SK-N-SH treated with all-trans-retinoic acid at 6 μM for 48 hours (cell line): Measurements from ENCODE around the gene TTLL4.

Source experiments
- ARNTL ChIP-seq: fragments of 450-650 bp; formaldehyde crosslinking; IDR thresholded peaks from 2 replicates; pipeline ENCODE4 v1.5.0; 2020; ENCODE audit warnings: low read depth, mild to moderate bottlenecking, moderate library complexity, borderline replicate concordance
- BACH2 ChIP-seq: fragments of 250-450 bp; sonication (Bioruptor Pico); IDR thresholded peaks from 2 replicates; pipeline ENCODE4 v1.9.0; 2021; ENCODE audit warnings: mild to moderate bottlenecking, borderline replicate concordance
- ISL1 ChIP-seq: fragments of 250-450 bp; sonication (Bioruptor Pico); IDR thresholded peaks from 2 replicates; pipeline ENCODE4 v2.1.2; 2022; ENCODE audit warnings: mild to moderate bottlenecking, moderate library complexity
- OSR1 ChIP-seq: fragments of 250-450 bp; sonication (Bioruptor Pico); IDR thresholded peaks from 2 replicates; pipeline ENCODE4 v1.8.0; 2022; ENCODE audit warnings: moderate library complexity, mild to moderate bottlenecking, inconsistent platforms
- POU6F1 ChIP-seq: fragments of 250-450 bp; sonication (Bioruptor Pico); IDR thresholded peaks from 2 replicates; pipeline ENCODE4 v1.8.0; 2021; ENCODE audit warnings: low read depth, mild to moderate bottlenecking, moderate library complexity, borderline replicate concordance
- RARB ChIP-seq: fragments of 250-450 bp; sonication (Bioruptor Pico); IDR thresholded peaks from 2 replicates; pipeline ENCODE4 v1.8.0; 2021; ENCODE audit warnings: mild to moderate bottlenecking, moderate library complexity
- SNAI2 ChIP-seq: fragments of 250-450 bp; sonication (Bioruptor Pico); IDR thresholded peaks from 2 replicates; pipeline ENCODE4 v1.5.0; 2020; ENCODE audit warnings: mild to moderate bottlenecking, moderate library complexity
- TOX ChIP-seq: fragments of 250-450 bp; sonication (Bioruptor Pico); IDR thresholded peaks from 2 replicates; pipeline ENCODE4 v1.8.0; 2021; ENCODE audit warnings: mild to moderate bottlenecking, moderate library complexity, borderline replicate concordance
- ZFP3 ChIP-seq: fragments of 250-450 bp; sonication (Bioruptor Pico); IDR thresholded peaks from 2 replicates; pipeline ENCODE4 v1.5.0; 2020; ENCODE audit warnings: mild to moderate bottlenecking, moderate library complexity
- ZFP30 ChIP-seq: fragments of 450-650 bp; formaldehyde crosslinking; IDR thresholded peaks from 2 replicates; pipeline ENCODE4 v1.5.0; 2022; ENCODE audit warnings: mild to moderate bottlenecking, moderate library complexity
- ZNF70 ChIP-seq: fragments of 450-650 bp; formaldehyde crosslinking; IDR thresholded peaks from 2 replicates; pipeline ENCODE4 v1.5.0; 2020; ENCODE audit warnings: mild to moderate bottlenecking, moderate library complexity
- TF ChIP-seq, protein P1 (sequence below): fragments of 250-450 bp; sonication (Bioruptor Pico); IDR thresholded peaks from 2 replicates; pipeline ENCODE4 v1.8.0; 2020; ENCODE audit warnings: mild to moderate bottlenecking, moderate library complexity, borderline replicate concordance
- TF ChIP-seq, protein P2 (sequence below): fragments of 250-450 bp; sonication (Bioruptor Pico); IDR thresholded peaks from 2 replicates; pipeline ENCODE4 v1.5.0; 2020; ENCODE audit warnings: mild to moderate bottlenecking, moderate library complexity

- TF ChIP-seq OSR1 (CRISPR knock-in tag) (no peak), ZFP3 (peak; percentile 81), POU6F1 (CRISPR knock-in tag) (no peak), ZNF70 (CRISPR knock-in tag) (no peak), BACH2 (CRISPR knock-in tag) (no peak), TOX (no peak), ARNTL (CRISPR knock-in tag) (no peak), ISL1 (CRISPR knock-in tag) (no peak), SNAI2 (no peak), ZFP30 (CRISPR knock-in tag) (no peak), RARB (CRISPR knock-in tag) (no peak)
- TF ChIP-seq, protein P1, sequence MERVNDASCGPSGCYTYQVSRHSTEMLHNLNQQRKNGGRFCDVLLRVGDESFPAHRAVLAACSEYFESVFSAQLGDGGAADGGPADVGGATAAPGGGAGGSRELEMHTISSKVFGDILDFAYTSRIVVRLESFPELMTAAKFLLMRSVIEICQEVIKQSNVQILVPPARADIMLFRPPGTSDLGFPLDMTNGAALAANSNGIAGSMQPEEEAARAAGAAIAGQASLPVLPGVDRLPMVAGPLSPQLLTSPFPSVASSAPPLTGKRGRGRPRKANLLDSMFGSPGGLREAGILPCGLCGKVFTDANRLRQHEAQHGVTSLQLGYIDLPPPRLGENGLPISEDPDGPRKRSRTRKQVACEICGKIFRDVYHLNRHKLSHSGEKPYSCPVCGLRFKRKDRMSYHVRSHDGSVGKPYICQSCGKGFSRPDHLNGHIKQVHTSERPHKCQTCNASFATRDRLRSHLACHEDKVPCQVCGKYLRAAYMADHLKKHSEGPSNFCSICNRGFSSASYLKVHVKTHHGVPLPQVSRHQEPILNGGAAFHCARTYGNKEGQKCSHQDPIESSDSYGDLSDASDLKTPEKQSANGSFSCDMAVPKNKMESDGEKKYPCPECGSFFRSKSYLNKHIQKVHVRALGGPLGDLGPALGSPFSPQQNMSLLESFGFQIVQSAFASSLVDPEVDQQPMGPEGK (CRISPR knock-in tag): no peak
- TF ChIP-seq, protein P2, sequence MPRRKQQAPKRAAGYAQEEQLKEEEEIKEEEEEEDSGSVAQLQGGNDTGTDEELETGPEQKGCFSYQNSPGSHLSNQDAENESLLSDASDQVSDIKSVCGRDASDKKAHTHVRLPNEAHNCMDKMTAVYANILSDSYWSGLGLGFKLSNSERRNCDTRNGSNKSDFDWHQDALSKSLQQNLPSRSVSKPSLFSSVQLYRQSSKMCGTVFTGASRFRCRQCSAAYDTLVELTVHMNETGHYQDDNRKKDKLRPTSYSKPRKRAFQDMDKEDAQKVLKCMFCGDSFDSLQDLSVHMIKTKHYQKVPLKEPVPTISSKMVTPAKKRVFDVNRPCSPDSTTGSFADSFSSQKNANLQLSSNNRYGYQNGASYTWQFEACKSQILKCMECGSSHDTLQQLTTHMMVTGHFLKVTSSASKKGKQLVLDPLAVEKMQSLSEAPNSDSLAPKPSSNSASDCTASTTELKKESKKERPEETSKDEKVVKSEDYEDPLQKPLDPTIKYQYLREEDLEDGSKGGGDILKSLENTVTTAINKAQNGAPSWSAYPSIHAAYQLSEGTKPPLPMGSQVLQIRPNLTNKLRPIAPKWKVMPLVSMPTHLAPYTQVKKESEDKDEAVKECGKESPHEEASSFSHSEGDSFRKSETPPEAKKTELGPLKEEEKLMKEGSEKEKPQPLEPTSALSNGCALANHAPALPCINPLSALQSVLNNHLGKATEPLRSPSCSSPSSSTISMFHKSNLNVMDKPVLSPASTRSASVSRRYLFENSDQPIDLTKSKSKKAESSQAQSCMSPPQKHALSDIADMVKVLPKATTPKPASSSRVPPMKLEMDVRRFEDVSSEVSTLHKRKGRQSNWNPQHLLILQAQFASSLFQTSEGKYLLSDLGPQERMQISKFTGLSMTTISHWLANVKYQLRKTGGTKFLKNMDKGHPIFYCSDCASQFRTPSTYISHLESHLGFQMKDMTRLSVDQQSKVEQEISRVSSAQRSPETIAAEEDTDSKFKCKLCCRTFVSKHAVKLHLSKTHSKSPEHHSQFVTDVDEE (CRISPR knock-in tag): no peak
Observed at GRCh38 chr2:218710687-218711549, at the start of gene TTLL4.
